Measurements from ENCODE around the gene MRPS27. TPM values are rescaled to one million over a fixed set of nuclear protein-coding genes. Genes with fewer than 3 reads are reported as not detected.

MRPS27 gene
- total and polyA plus RNA-seq, 4 donors, result 17.6 to 38.7 (median 34.9) TPM

DNA sequence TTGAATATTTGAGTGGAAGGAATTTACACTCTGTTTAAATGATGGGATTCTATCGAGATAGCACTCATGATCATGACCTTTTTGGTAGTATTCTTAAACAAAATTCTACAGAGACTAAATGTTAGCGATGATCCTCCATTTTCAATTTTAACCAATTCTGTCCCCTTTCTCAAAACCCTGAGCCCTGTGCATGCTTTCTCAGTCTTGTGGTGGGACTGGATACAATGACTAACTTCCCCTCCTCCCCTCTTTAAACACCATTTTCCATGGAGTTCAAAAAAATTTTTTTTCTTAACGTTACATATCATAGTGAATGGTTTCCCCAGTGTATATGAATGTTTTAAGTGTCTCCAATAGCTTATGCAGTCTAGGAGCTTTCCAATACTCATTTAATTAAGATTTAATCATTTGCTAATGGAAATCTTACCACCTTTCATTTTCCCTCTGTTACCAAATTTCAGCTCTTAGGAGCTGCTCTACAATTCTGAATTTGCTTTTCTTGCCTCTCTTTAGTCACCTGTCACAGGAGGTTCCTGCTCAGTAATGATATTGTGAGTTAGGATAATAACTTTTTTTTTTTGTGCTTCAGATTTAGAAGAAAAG lies 111.6 kb downstream of the MRPS27 start:
- Histone ChIP-seq H3K4me3 (ENCODE audit: low read depth in 1 of 3, low read length in 3 of 3) (no peak overlapping the region), H3K9me3 (ENCODE audit: control insufficient read depth in 4 of 4, low read length in 3 of 4) (no peaks in the 10 kb centered on the region), H3K4me1 (ENCODE audit: control insufficient read depth in 4 of 4, insufficient read depth in 4 of 4, low read length in 3 of 4) (no peaks in the 10 kb centered on the region), H3K9ac (ENCODE audit: low read depth in 1 of 2, low read length in 2 of 2) (no peak overlapping the region), H3K27me3 (ENCODE audit: control insufficient read depth in 4 of 4, insufficient read depth in 4 of 4, low read length in 3 of 4) (no peaks in the 10 kb centered on the region), H3K27ac (ENCODE audit: low read depth in 1 of 2, low read length in 2 of 2) (no peak overlapping the region), H3K36me3 (ENCODE audit: control insufficient read depth in 4 of 4, insufficient read depth in 3 of 4, low read depth in 1 of 4, low read length in 3 of 4) (no peaks in the 10 kb centered on the region)
- DNase-seq (ENCODE audit: low spot score), result no peak
- TF ChIP-seq HNF4G (IDR thresholded peaks at IDR 0.05) (no peak), RAD21 (IDR thresholded peaks at IDR 0.05) (no peak), FOXA2 (IDR thresholded peaks at IDR 0.05) (no peak), ATF3 (IDR thresholded peaks at IDR 0.05) (no peak), GABPA (IDR thresholded peaks at IDR 0.05 in 1 of 2, conservative IDR thresholded peaks at IDR 0.05 in 1 of 2) (no peak), SP1 (IDR thresholded peaks at IDR 0.05) (no peak), TAF1 (conservative IDR thresholded peaks at IDR 0.05) (no peak), JUND (IDR thresholded peaks at IDR 0.05) (no peak), REST (IDR thresholded peaks at IDR 0.05) (no peak), HNF4A (conservative IDR thresholded peaks at IDR 0.05) (no peak), EGR1 (IDR thresholded peaks at IDR 0.05; ENCODE audit: low read depth in 2 of 2) (no peak), RXRA (IDR thresholded peaks at IDR 0.05) (no peak), YY1 (IDR thresholded peaks at IDR 0.05) (no peak), ZBTB33 (IDR thresholded peaks at IDR 0.05) (no peak)
- TF ChIP-seq, protein P1, sequence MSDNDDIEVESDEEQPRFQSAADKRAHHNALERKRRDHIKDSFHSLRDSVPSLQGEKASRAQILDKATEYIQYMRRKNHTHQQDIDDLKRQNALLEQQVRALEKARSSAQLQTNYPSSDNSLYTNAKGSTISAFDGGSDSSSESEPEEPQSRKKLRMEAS (IDR thresholded peaks at IDR 0.05), result no peak
- TF ChIP-seq, protein P2, sequence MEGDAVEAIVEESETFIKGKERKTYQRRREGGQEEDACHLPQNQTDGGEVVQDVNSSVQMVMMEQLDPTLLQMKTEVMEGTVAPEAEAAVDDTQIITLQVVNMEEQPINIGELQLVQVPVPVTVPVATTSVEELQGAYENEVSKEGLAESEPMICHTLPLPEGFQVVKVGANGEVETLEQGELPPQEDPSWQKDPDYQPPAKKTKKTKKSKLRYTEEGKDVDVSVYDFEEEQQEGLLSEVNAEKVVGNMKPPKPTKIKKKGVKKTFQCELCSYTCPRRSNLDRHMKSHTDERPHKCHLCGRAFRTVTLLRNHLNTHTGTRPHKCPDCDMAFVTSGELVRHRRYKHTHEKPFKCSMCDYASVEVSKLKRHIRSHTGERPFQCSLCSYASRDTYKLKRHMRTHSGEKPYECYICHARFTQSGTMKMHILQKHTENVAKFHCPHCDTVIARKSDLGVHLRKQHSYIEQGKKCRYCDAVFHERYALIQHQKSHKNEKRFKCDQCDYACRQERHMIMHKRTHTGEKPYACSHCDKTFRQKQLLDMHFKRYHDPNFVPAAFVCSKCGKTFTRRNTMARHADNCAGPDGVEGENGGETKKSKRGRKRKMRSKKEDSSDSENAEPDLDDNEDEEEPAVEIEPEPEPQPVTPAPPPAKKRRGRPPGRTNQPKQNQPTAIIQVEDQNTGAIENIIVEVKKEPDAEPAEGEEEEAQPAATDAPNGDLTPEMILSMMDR (IDR thresholded peaks at IDR 0.05; ENCODE audit: low read depth, low read length, missing input control), result no peak
- WGBS, result 93% methylated on average over 3 of the region's 3 CpGs

Measured in liver (tissue), 9 donors.